OCI-LY3 (cell line): ENCODE results near the gene OPCML.

Experiments
- CTCF ChIP-seq: fragments of 200-600, 300-600 bp; sonication (generic); IDR thresholded peaks from 2 replicates; pipeline ENCODE4 v1.5.1; 2014; ENCODE audit warnings: antibody characterized with exemption, low read length, low read depth
- EZH2phosphoT487 ChIP-seq: fragments of 200-600 bp; shearing (Covaris generic); IDR thresholded peaks from 2 replicates; pipeline ENCODE4 v1.6.1; 2018; ENCODE audit warnings: antibody characterized with exemption, mixed run types, low read depth

GRCh38 chr11:133239575-133239974 is 292.7 kb downstream of the OPCML start:
- TF ChIP-seq CTCF, result no peak
- TF ChIP-seq EZH2phosphoT487, result no peak
